Astrocyte of the cerebellum (primary cell): Measurements from ENCODE around the gene ADAM17.

Experiments
- DNase-seq: peaks from one replicate; pipeline ENCODE4 v3.0.0-alpha.2; 2011; ENCODE audit warnings: low read depth
- H3K4me3 ChIP-seq: 2 replicates; pipeline ENCODE4 v1.5.1; 2011; ENCODE audit warnings: mild to moderate bottlenecking, low read depth, low read length, moderate library complexity
- CTCF ChIP-seq: IDR thresholded peaks from 2 replicates; pipeline ENCODE4 v1.5.1; 2012; ENCODE audit warnings: low read length, low read depth, moderate library complexity, mild to moderate bottlenecking; ENCODE audit errors: missing control alignments
- in situ Hi-C: cut with HindIII; loops from 2 replicates; pipeline ENCODE4 v1.10.0; 2017; ENCODE audit warnings: low sequenced_read_pairs

Gene ADAM17

DNA sequence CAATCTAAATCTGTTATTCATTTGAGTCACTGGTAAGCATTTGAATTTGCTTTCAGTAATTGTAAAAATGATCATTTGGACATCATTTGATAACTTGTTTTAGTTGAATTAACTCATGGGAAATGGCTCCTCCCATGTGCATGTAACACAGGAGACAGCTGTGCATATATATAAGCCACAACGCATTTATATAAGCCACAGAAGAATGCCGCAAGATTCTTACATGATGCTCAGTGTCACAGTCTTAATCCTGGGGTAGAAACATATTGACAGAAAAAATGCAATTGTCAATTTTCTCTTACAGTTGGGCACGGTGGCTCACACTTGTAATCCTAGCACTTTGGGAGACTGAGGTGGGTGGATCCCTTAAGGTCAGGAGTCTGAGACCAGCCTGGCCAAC, 94.6 kb downstream of the ADAM17 start:
- no peak for DNase-seq
- H3K4me3 ChIP-seq: no peak overlapping the region
- TF ChIP-seq CTCF: no peak
- in situ Hi-C loops: no loop called here

DNA sequence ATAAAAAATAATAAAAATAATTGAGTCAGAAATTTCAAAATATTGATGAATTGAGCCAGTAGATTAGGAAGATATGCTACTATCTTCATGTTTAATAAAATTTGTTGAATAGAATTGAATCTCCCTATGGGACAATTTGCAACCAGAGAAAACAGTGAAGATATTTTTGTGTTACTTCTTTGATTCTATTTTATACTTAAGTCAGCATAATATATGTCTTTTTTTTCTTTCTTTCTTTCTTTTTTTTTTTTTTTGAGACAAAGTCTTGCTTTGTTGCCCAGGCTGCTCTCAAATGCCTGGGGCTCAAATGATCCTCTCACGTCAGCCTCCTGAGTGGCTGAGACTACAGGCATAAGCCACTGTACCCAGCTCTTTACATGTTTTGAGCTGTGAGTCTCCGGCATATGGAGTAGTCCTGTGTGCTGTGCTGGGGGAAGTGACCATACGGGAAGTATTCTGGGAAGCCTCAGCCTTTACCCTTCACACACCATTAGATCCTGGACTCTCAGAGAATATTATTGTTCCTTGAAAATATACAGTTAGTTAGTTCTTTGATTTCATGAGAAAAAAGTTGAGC, 95.1 kb downstream of the ADAM17 start:
- in situ Hi-C loops: no loop called here
- DNase-seq: no peak
- no peak overlapping the region for H3K4me3 ChIP-seq
- no peak for TF ChIP-seq CTCF

GRCh38 chr2:9451231-9451630, 104.4 kb downstream of the ADAM17 start:
- DNase-seq: no peak
- in situ Hi-C loops: no loop called here
- no peak overlapping the region for H3K4me3 ChIP-seq
- no peak for TF ChIP-seq CTCF

DNA sequence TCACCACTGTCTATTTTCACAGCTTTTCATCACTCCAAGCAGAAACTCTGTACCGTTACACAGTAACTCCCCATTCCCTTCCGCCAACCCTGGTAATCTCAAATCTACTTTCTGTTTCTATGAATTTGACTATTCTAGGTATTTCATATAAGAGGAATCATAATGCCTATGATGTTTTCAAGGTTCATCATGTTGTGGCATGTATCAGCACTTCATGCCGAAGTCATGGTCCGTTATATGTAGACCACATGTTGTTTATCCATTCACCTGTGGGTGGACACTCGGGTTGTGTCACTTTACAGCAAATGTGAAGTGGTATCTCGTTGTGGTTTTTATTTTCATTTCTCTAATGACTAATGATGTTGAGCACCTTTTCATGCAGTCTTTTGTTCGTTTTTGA, 110.5 kb downstream of the ADAM17 start:
- in situ Hi-C loops: no loop called here
- no peak for TF ChIP-seq CTCF
- DNase-seq: no peak
- no peak overlapping the region for H3K4me3 ChIP-seq

GRCh38 chr2:9443526-9443925, 112.1 kb downstream of the ADAM17 start:
- no peak for DNase-seq
- in situ Hi-C loops: no loop called here
- H3K4me3 ChIP-seq: no peak overlapping the region
- TF ChIP-seq CTCF: no peak

GRCh38 chr2:9441556-9441955, 114.1 kb downstream of the ADAM17 start:
- no peak overlapping the region for H3K4me3 ChIP-seq
- TF ChIP-seq CTCF: no peak
- no peak for DNase-seq
- in situ Hi-C loops: no loop called here
